ENCODE results near the gene LETMD1. TPM values are rescaled to one million over a fixed set of nuclear protein-coding genes. Genes with fewer than 3 reads are reported as not detected.

Gene LETMD1
- total RNA-seq, 6 experiments from 2014 or later, result 22.1 to 35.6 (median 30.4) TPM

DNA sequence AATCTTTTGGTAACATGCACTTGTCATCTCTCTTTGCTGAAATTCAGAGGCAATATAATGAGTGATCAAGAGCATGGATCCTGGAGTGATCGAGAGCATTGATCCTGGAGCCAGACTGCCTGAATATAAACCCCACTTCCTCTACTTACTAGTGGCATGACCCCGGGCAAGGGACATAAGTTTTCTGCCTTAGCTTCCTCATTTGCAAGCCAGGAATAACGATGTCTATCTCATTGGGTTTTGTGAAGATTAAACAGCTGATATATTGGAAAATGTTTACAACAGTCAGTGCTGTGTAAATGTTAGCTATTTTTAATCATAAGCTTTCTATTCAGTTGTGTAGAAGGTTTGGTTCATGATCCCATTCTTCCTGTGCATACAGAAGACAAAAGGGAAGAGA, 37.6 kb downstream of the LETMD1 start:
- intact Hi-C loops (cut with DNase I), result no loop called here
- Histone ChIP-seq H3K27me3 (no peaks in the 10 kb centered on the region), H3K4me1 (no peaks in the 10 kb centered on the region), H3K36me3 (no peaks in the 10 kb centered on the region), H3K9me3 (no peaks in the 10 kb centered on the region), H3K4me3 (no peak overlapping the region), H3K27ac (no peak overlapping the region)
- no peak for TF ChIP-seq CTCF (IDR thresholded peaks at IDR 0.05)
- TF ChIP-seq POLR2A (IDR thresholded peaks at IDR 0.05), result no peak
- ATAC-seq, result no peak
- no peak for DNase-seq
- WGBS (ENCODE audit: insufficient coverage, low coverage, low lambda C conversion rate, missing lambda C conversion rate), result 80% methylated on average over 1 of the region's 3 CpGs

DNA sequence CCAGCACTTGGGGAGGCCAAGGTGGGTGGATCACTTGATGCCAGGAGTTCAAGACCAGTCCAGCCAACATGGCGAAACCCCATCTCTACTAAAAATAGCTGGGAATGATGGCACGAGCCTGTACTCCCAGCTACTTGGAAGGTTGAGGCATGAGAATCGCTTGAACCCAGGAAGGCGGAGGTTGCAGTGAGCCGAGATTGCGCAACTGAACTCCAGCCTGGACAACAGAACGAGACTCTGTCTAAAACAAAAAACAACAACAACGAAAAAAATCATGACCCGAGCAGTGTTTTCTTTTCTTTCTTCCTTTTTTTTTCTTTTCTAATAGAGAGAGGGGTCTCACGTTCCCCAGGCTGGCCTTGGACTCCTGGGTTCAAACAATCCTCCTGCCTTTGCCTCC, 38.8 kb downstream of the LETMD1 start:
- no peaks in the 10 kb centered on the region for H3K27me3 ChIP-seq
- no peaks in the 10 kb centered on the region for H3K9me3 ChIP-seq
- H3K27ac ChIP-seq, result no peak overlapping the region
- intact Hi-C loops (cut with DNase I), result no loop called here
- DNase-seq (no peak), ATAC-seq (no peak)
- no peaks in the 10 kb centered on the region for H3K4me1 ChIP-seq
- no peak overlapping the region for H3K4me3 ChIP-seq
- WGBS (ENCODE audit: insufficient coverage, low coverage, low lambda C conversion rate, missing lambda C conversion rate), result 85% methylated on average over 10 of the region's 10 CpGs
- no peaks in the 10 kb centered on the region for H3K36me3 ChIP-seq
- TF ChIP-seq POLR2A (IDR thresholded peaks at IDR 0.05), result no peak
- TF ChIP-seq CTCF (IDR thresholded peaks at IDR 0.05), result no peak

DNA sequence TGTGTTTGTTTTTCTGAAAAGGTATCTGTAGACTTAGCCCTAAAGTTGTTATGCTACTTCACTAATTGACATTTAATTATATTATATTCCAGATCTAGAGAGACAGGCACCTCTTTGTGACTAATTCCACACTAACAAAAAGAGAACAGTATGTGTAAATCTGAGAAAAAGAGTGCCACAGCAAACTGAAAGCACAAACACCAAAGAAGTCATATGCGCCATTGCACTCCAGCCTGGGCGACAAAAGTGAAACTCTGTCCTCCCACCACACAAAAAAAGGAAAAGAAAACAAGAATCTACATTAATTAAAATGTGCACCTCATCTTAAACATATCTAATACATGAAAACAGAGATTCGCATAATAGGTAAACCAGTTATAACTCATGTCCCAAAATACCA, 39.7 kb downstream of the LETMD1 start:
- DNase-seq (no peak), ATAC-seq (no peak)
- WGBS (ENCODE audit: insufficient coverage, low coverage, low lambda C conversion rate, missing lambda C conversion rate), result 93% methylated on average over 2 of the region's 3 CpGs
- Histone ChIP-seq H3K27ac (no peak overlapping the region), H3K36me3 (no peaks in the 10 kb centered on the region), H3K4me3 (no peak overlapping the region), H3K4me1 (no peaks in the 10 kb centered on the region), H3K27me3 (no peaks in the 10 kb centered on the region), H3K9me3 (no peaks in the 10 kb centered on the region)
- TF ChIP-seq CTCF (IDR thresholded peaks at IDR 0.05) (no peak), POLR2A (IDR thresholded peaks at IDR 0.05) (no peak)
- intact Hi-C loops (cut with DNase I), result no loop called here

DNA sequence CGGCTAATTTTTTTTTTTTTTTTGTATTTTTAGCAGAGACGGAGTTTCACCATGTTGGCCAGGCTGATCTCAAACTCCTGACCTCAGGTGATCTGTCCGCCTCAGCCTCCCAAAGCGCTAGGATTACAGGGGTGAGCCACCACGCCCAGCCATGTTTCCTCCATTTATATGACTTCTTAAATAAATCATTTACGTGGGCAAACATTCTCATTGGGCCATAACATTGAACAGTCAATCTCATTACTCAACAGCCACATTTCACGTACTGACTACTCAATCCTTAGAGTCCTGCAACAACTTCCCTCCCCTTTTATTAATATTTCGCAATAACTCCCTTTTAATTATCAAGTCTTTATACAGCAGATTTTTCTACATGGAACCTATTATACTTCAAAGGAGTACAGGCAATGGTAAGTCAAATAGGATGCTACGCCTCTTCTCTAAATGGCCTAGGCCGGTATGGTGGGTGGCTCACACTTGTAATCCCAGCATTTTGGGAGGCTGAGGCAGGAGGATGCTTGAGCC, 42.6 kb downstream of the LETMD1 start:
- WGBS (ENCODE audit: insufficient coverage, low coverage, low lambda C conversion rate, missing lambda C conversion rate), result 97% methylated on average over 10 of the region's 10 CpGs
- Histone ChIP-seq H3K27ac (no peak overlapping the region), H3K4me3 (no peak overlapping the region), H3K9me3 (no peaks in the 10 kb centered on the region), H3K36me3 (peaks cover 0 to 19% (median 8%) of the 10 kb centered on the region in 4 donors), H3K27me3 (no peaks in the 10 kb centered on the region), H3K4me1 (no peaks in the 10 kb centered on the region)
- no peak for DNase-seq
- TF ChIP-seq CTCF (IDR thresholded peaks at IDR 0.05) (no peak), POLR2A (IDR thresholded peaks at IDR 0.05) (no peak)
- intact Hi-C loops (cut with DNase I), result no loop called here
- ATAC-seq, result no peak

GRCh38 chr12:51098611-51099010, 50.5 kb downstream of the LETMD1 start:
- no peak overlapping the region for H3K4me3 ChIP-seq
- H3K27ac ChIP-seq, result no peak overlapping the region
- DNase-seq (no peak), ATAC-seq (no peak)
- intact Hi-C loops (cut with DNase I), result no loop called here
- H3K4me1 ChIP-seq, result no peaks in the 10 kb centered on the region
- no peaks in the 10 kb centered on the region for H3K27me3 ChIP-seq
- 100% methylated on average over 1 of the region's 1 CpG for WGBS (ENCODE audit: insufficient coverage, low coverage, low lambda C conversion rate, missing lambda C conversion rate)
- peaks cover 0 to 85% (median 21%) of the 10 kb centered on the region in 4 donors for H3K36me3 ChIP-seq
- H3K9me3 ChIP-seq, result no peaks in the 10 kb centered on the region
- no peak for TF ChIP-seq POLR2A (IDR thresholded peaks at IDR 0.05)
- no peak for TF ChIP-seq CTCF (IDR thresholded peaks at IDR 0.05)

All from right lobe of liver (tissue), 6 donors.